ENCODE measurements around the gene HUS1. TPM values are rescaled to one million over a fixed set of nuclear protein-coding genes. Genes with fewer than 3 reads are reported as not detected.

The HUS1 gene
- total RNA-seq, 1 donor from 2014 or later = 30.4 TPM

DNA sequence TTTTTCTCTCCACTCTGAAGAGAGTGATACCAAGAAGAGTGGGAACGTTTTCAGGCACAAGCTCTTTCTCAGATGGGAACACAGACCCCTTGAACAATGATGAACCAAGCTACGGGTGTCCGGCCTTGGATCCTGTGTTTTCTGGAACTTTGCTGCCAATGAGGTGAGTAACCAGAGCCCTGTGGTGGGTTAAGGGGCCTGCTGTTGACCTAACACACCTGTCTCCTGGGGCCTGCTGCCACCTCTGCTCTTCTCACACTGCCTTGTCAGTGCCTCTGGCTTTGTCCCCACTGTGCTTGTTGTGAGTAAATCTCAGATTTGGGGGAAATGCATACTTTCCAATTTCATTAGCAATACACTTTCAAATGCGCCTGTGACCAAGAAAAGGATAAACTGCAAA is 29.7 kb downstream of the HUS1 start:
- peak in 1 of 2 donors; percentile 43 for DNase-seq (ENCODE audit: low spot score in 2 of 2)
- H3K4me3 ChIP-seq = no peak overlapping the region
- no peaks in the 10 kb centered on the region for H3K9me3 ChIP-seq
- intact Hi-C loops (cut with DNase I) = loop anchor here (10.0 kb wide), 2 partner anchors 375 to 685 kb away; no protein-coding TSS in a partner anchor
- H3K27me3 ChIP-seq = no peaks in the 10 kb centered on the region
- no peaks in the 10 kb centered on the region for H3K4me1 ChIP-seq
- H3K27ac ChIP-seq = no peak overlapping the region
- H3K36me3 ChIP-seq = peaks cover 3% of the 10 kb centered on the region in 2 donors
- TF ChIP-seq, protein P1, sequence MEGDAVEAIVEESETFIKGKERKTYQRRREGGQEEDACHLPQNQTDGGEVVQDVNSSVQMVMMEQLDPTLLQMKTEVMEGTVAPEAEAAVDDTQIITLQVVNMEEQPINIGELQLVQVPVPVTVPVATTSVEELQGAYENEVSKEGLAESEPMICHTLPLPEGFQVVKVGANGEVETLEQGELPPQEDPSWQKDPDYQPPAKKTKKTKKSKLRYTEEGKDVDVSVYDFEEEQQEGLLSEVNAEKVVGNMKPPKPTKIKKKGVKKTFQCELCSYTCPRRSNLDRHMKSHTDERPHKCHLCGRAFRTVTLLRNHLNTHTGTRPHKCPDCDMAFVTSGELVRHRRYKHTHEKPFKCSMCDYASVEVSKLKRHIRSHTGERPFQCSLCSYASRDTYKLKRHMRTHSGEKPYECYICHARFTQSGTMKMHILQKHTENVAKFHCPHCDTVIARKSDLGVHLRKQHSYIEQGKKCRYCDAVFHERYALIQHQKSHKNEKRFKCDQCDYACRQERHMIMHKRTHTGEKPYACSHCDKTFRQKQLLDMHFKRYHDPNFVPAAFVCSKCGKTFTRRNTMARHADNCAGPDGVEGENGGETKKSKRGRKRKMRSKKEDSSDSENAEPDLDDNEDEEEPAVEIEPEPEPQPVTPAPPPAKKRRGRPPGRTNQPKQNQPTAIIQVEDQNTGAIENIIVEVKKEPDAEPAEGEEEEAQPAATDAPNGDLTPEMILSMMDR (IDR thresholded peaks at IDR 0.05) = no peak

DNA sequence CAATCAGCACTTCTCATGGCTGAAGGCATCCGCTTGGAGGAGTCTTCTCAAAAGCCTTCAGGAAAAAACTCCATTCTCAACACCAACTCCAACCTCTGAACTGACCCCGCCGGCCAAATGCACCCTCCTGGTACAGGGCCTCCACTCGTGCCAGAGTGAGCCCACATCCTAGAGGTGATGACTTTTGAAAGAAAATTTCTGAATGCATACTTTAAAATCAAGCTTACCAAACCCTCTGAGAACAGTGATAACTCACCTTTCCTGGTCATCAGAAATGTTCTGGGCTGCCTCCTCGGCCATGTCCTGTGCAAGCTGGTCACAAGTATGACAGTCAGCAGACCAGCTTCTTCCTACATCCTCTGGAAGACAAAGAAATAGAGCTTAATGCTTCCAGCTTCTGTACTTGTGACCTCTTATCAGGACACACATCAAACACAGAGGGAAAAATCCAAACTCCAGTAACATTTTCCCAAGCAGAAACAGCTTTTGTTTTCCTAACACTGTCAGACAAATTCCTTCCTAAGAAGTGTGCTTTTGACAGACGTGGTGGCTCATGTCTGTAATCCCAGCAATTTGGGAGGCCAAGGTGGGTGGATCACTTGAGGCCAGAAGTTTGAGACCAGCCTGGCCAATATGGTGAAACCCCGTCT is 31.1 kb downstream of the HUS1 start, which contains the start of gene PKD1L1:
TSS of gene PKD1L1 (minus strand) at position 326 of the 650 bp plus-strand sequence. CDS start at position 300, 26 bp downstream.
- intact Hi-C loops (cut with DNase I) = loop anchor here (10.0 kb wide), 2 partner anchors 373 to 683 kb away; no protein-coding TSS in a partner anchor
- Histone ChIP-seq H3K27me3 (no peaks in the 10 kb centered on the region), H3K4me3 (no peak within 1 kb of the TSS), H3K9me3 (no peaks in the 10 kb centered on the region), H3K4me1 (no peaks in the 10 kb centered on the region), H3K36me3 (no peaks in the 10 kb centered on the region), H3K27ac (peak within 1 kb of the TSS in 1 of 2 donors; percentile 7)
- TF ChIP-seq, protein P1 (IDR thresholded peaks at IDR 0.05) = no peak
- DNase-seq (ENCODE audit: low spot score in 2 of 2) = peak in 1 of 2 donors; percentile 45

DNA sequence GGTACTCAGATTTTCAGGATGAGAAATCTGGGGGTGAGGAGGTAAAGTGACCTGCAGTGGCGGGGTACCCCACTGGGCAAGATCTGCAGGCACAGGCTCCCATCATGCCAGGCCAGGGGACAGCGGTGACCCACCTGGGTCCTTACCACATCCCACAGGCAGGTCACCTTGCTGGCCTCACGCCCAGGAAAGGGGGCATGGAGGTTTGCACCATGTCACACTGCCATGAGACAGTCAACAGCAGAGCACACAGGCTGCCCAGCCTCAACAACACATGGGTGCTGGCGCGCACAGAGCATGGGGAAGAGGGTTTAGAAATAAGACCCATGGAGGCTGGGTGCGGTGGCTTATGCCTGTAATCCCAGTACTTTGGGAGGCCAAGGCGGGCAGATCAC is 32.1 kb downstream of the HUS1 start:
- Histone ChIP-seq H3K36me3 (no peaks in the 10 kb centered on the region), H3K4me1 (no peaks in the 10 kb centered on the region), H3K27me3 (no peaks in the 10 kb centered on the region), H3K27ac (no peak overlapping the region), H3K4me3 (no peak overlapping the region), H3K9me3 (no peaks in the 10 kb centered on the region)
- intact Hi-C loops (cut with DNase I) = loop anchor here (10.0 kb wide), 2 partner anchors 373 to 683 kb away; no protein-coding TSS in a partner anchor
- peak in 1 of 2 donors; percentile 50 for DNase-seq (ENCODE audit: low spot score in 2 of 2)
- TF ChIP-seq, protein P1 (IDR thresholded peaks at IDR 0.05) = no peak

DNA sequence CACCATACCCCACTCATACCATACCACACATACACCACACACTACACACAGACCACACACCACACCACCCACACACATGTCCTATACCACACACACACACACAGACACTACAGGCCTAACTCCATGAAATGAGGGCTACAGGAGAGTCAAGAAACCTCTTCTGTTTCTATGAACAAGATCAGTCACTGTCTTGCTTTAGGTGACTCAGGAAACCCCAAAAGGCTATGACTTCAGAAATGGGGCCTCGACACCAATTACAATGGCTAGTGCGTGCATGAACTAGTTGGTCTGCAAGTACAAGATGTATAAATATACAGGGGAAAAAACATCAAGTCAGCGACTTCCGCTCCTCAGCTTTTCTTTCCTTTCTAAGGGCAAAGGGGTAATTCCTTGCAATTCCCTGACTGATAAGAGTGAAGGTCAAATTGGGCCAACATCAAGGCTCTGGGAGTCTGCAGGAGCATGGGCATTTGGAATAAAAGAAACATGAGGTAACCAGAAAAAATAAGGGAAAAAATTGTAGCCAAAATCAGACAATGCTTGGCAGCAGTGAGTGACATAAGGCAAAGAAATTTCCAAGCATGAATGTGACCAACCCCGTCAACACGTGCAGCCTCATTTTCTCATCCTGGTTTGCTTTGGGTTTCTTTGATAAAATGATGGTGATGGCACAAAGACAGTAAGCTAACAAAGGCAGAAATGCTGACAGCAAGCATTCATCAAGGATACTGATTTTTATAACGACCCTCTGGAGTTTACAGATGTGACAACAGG is 32.6 kb downstream of the HUS1 start:
- Histone ChIP-seq H3K27ac (no peak overlapping the region), H3K4me1 (peaks cover 0 to 3% of the 10 kb centered on the region in 2 donors), H3K9me3 (no peaks in the 10 kb centered on the region), H3K36me3 (no peaks in the 10 kb centered on the region), H3K4me3 (no peak overlapping the region), H3K27me3 (no peaks in the 10 kb centered on the region)
- TF ChIP-seq, protein P1 (IDR thresholded peaks at IDR 0.05) = no peak
- intact Hi-C loops (cut with DNase I) = loop anchor here (1.0 to 10.0 kb wide), 3 partner anchors 30 to 682 kb away; no protein-coding TSS in a partner anchor
- peak in 1 of 2 donors; percentile 25 for DNase-seq (ENCODE audit: low spot score in 2 of 2)

DNA sequence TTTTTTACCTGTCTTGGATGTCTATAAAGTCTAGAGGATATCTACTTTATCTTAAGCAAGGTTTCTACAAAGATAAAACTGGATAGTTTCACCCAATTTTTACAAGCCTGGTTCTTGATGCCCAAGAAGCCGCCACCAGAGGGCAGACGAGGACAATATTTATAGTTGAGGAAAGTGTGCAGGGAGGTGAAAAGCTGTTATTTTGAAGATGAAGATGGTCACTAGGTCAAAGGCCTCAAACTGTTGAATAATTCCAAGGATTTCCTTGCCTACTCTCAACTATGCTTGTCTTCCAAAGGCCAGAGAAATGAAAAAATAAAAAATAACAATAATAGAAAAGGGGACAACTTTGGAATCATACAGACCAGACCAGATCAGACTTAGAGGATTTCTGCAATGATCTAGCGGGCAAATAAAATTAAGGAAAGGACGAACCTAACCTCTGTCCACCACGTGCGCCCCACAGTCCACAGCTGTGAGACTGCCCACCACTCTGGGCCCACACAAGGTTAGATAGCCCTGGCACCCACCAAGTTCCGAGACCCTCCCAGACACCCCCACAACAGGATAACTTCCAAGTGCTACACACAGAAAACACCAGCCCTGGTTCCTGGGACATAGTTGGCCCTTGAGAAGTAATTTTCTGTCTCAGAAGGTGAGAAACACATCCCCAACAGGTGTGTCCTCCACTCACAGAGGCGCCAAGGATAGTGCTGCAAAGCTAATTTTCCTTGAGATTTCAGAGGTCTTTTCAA is 34.0 kb downstream of the HUS1 start:
- Histone ChIP-seq H3K27ac (no peak overlapping the region), H3K27me3 (no peaks in the 10 kb centered on the region), H3K36me3 (no peaks in the 10 kb centered on the region), H3K9me3 (no peaks in the 10 kb centered on the region), H3K4me1 (peaks cover 7 to 12% of the 10 kb centered on the region in 2 donors), H3K4me3 (no peak overlapping the region)
- intact Hi-C loops (cut with DNase I) = loop anchor here (1.0 to 10.0 kb wide), 4 partner anchors 31 to 681 kb away; no protein-coding TSS in a partner anchor
- TF ChIP-seq, protein P1 (IDR thresholded peaks at IDR 0.05) = peak; percentile 51 to 84 (median 83)
- peak in 1 of 2 donors; percentile 88 for DNase-seq (ENCODE audit: low spot score in 2 of 2)
